HTERT RPE-1 (cell line): ENCODE data around the gene PAX8.
"Not testable (repeated sequence)": the region's sequence is repeated elsewhere in the genome, so short reads cannot be mapped to it uniquely, and the experiment has no call there.

Experiments used
- in situ Hi-C: fragments of 300-500 bp; cut with MboI; formaldehyde crosslinking; loops from 4 replicates; pipeline ENCODE4 v1.14.3; 2020; ENCODE audit warnings: low sequenced_read_pairs

The PAX8 gene

GRCh38 chr2:113278742-113279139, at the start of gene PAX8:
PAX8 (minus strand) TSS chr2:113278921; CDS start chr2:113278394, 527 bp downstream.
- in situ Hi-C loops, result no loop called here

DNA sequence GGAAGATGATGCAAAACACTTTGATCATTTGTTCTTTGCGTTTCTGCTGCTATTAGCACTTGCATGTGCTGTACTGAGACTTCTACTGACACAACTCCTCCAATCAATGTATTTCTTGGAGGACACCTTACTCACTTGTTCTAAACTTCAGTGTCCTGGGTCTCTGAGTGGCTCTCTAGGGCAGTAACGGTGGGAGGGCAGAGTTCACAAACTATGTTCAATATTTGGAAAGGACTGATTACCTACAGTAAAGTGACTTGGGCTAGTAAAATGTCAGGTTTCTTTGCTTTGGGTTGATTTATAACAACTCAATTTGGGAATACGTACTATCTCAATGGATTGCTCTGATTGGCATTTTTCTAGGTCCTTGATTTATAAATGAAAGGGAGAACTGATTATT, 49.3 kb upstream of the PAX8 start:
- in situ Hi-C loops, result no loop called here

GRCh38 chr2:113325161-113325731, 46.5 kb upstream of the PAX8 start:
- in situ Hi-C loops, result not testable (repeated sequence)

GRCh38 chr2:113324684-113325160, 46.0 kb upstream of the PAX8 start:
- in situ Hi-C loops, result no loop called here

DNA sequence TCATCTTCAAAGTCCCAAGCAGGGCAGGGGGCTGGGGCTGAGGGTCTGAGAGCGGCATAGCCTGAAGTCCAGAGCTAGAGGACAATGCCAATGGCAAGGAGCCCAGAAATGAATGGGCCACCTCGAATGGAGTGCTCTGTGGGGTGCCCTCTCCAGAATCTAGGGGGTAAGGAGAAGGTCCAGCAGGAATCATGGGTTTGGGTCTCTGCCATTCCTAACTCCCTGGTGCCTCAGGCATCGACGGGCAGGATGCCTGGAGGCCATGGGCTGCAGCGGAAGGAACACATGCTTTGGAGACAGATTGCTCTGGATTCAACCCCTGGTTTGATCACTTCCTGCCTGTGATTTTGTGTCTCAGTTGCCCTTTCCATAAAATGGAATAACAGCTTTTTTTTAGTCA, 44.4 kb upstream of the PAX8 start:
- in situ Hi-C loops, result not testable (repeated sequence)

- in situ Hi-C loops, result not testable (repeated sequence)
Measured at GRCh38 chr2:113320106-113320505, 41.4 kb upstream of the PAX8 start.

DNA sequence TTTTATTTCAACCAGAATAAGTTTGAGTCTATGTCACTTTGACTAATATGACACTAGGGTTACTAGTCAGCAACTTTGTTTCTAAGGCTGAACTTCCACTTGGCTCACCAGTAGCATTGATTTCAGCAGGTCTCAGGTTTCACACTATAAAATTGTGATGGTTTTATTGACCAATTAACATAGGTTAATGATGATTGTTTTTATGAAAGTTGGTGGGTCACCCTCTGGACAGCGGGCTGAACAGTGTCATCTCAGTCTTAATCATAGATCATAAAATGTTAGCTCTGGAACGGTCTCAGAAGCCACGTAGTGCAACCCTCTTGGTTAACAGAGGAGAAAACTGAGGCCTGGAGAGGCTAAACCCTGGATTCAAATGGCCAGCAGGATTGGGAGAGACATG, 40.2 kb upstream of the PAX8 start:
- in situ Hi-C loops, result not testable (repeated sequence)

- in situ Hi-C loops, result no loop called here
Measured at GRCh38 chr2:113316085-113316484, 37.4 kb upstream of the PAX8 start.

GRCh38 chr2:113314663-113315062, 35.9 kb upstream of the PAX8 start:
- in situ Hi-C loops, result not testable (repeated sequence)

DNA sequence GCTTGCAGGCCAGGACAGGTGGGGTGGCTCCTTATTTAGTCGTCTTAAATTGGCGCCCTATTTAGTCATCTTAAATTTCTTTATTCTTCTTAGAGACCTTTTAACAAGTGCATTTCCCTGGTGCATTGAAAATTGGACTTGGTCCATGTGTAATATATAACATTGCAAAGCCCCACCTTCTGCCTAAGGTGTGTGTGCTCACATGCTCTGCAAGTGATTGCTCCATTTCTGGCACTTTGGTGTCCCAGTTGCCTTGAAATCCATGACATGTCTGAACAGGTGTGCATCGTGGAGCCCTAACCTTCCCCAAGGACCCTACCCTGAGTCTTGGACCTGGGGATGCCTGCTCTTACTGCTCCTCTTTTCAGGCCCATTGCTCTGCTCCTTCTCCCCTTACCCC, 35.5 kb upstream of the PAX8 start:
- in situ Hi-C loops, result not testable (repeated sequence)

DNA sequence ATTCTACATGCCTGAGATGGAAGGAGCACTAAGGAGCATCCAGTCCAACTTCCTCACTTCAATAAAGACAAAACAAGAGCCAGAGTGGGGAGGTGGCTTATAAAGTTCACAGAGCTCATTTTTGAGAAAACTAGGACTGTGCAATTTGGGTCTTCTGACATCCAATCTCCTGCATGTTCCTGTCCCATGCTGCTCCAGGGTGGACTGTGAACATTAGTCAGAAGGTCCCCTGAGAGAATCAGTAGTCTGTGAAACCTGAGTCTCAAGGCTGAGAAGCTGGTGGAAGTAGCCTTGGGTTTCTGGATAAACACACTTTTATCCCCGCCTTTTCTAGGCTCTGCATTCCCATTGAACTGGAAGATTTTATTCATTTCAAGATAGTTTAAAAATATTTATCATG, 33.1 kb upstream of the PAX8 start:
- in situ Hi-C loops, result not testable (repeated sequence)

DNA sequence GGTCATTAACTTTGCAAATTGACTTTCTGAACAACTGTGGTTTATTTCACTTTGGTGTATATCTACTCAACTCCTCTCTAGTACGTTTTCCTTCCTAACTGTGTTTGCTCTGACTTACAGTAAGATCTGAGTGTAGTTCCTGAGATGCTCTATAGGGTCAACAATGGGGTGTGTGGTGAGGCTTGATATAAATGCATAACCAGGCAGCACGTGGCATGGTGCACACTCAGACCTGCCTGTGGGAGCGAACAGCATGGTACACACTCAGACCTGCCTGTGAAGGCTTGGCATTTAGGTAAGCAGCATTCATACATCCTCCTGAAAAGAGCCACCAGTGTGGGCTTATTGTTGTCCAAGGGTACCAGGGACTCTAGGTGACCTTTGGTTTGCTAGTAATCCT, 32.5 kb upstream of the PAX8 start:
- in situ Hi-C loops, result not testable (repeated sequence)

DNA sequence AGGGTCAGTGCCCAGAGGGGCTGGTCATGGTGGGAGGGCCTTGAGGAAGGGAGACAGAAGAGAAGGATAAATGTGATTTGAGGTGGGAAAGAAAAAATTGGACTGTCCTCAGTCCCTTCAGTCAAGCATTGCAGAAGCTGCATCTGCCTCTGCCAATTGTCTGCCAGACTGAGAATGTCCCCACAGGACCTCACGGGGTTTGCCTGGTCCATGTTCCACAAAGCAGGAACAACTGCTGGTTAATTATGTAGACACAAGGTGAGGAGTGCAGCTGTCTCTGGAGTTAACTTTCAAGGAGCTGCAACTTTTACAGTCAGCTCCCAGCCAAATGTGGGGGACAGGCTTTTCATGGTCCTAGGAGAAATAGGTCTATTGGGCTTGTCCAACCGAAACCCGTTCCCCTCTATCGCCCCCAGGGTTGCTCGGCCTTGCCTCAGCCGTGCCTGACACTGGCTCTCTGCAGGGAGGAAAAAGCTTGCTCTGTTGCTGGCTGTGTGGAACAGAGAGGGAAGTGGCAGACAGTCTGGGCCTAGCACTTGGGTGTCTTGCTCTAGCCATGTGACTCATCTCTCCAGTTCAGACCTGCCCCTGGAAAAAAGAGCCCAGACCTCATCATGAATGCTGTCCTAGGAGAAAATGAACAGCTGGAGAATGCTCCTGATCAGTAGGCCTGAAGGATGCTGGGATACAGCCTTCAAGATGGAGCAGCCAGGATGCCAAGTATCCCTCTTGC, 31.1 kb upstream of the PAX8 start:
- in situ Hi-C loops, result no loop called here

- in situ Hi-C loops, result not testable (repeated sequence)
Measured at GRCh38 chr2:113308784-113309183, 30.1 kb upstream of the PAX8 start.

DNA sequence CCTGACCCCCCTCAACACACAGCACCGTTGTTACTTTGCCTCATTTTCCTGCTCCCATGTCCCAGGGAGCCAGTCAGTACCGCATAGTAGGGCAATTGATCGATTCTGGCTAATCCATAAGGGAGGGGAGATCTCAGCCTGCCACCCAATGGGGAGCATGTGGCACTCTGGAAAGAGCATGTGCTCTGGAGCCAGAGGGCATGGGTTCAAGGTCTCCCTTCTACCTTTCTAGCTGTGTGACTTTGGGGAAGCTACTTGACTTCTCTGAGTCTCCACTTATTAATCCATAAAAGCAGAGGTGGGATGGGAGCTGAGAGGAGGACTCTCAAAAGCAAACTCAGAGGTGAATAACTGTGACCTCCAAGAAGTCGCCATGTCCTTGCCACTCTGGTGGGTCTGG, 27.5 kb upstream of the PAX8 start:
- in situ Hi-C loops, result not testable (repeated sequence)

DNA sequence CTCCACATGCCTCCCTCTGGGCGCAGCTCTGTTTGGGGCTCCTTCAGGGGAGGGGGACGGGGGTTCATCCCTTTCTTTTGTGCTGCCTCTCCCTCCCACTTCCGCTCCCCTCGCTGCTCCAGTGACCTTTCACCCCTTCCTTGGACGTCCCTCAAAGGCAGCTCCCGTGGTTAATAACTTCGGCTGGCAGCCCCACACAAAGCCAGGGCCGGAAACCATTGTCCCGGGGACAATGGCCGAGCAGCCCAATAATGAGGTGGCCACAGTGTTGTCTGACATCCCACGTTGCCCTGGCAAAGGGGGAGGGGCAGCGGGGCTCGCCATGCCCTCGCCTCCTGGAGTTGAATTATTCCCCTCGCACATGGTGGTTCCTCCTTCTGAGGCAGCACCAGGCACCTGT, 27.0 kb upstream of the PAX8 start:
- in situ Hi-C loops, result not testable (repeated sequence)

GRCh38 chr2:113305146-113305545, 26.4 kb upstream of the PAX8 start:
- in situ Hi-C loops, result no loop called here

GRCh38 chr2:113304702-113305101, 26.0 kb upstream of the PAX8 start:
- in situ Hi-C loops, result no loop called here

DNA sequence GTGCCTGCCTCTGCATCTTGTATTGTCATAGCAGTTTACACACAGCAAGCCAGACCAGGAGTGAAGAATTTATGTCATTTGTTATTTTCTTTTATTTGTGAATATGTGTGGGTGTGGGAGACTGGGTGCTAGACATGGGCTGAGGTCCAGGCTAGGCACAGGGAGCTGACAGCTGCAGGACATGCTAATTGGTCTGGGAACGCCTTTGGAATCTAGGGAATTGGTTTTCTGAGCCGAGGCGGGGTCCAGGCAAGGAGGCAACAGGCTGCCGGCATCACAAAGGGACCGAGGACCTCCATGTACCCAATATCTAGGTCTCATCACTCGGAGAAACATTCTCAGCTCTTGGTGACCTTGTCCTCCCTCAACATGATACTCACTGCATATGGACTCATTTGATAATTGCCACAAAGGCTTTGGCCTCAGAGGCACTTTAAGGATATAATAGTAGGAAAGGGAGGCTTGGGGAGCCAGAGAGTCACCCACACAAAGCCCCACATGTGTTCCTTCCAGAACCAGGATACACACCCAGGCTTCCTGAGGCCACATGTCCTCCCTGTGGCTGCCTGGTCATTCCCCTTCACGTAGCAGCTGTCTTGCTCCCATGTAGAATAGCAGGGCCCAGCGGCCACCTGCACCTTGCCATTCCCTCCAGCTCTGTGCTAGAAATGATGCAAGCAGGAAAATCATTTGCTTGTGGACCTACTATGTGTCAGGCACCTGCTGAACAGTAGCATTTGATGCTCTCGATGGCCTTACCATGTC, 23.7 kb upstream of the PAX8 start:
- in situ Hi-C loops, result not testable (repeated sequence)

- in situ Hi-C loops, result no loop called here
Measured at GRCh38 chr2:113300281-113300680, 21.6 kb upstream of the PAX8 start.

GRCh38 chr2:113298176-113298575, 19.5 kb upstream of the PAX8 start:
- in situ Hi-C loops, result no loop called here

GRCh38 chr2:113297590-113297989, 18.9 kb upstream of the PAX8 start:
- in situ Hi-C loops, result not testable (repeated sequence)
